ENCODE data around the gene SLCO3A1. TPM values are rescaled to one million over a fixed set of nuclear protein-coding genes. Genes with fewer than 3 reads are reported as not detected.

The SLCO3A1 gene
- total and polyA plus RNA-seq, 9 donors = 1.7 to 8.6 (median 4.5) TPM

DNA sequence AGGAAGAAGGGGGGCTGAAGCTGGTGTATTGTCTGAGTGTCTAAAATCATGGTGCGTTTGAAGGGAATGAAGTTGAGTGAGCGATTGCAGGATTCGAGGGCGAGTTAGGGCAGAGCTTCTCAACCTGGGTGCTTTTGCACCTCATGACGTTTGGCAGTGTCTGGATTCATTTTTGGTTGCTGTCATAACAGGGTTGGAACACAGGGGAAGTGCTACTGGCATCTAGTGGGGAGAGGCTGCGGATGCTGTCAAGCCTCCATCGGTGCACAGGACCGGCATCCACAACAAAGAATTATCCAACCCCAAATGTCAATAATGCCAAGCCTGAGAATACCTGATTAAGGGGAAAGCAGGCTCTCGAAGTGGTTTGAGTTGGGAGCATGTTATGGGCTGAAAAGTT is 120.0 kb downstream of the SLCO3A1 start:
- 45% methylated on average over 5 of the region's 9 CpGs for WGBS (ENCODE audit: insufficient coverage)
- Histone ChIP-seq H3K4me3 (ENCODE audit: low read length) (no peak overlapping the region), H3K4me1 (ENCODE audit: control insufficient read depth, insufficient read depth, low read length) (peaks cover 15% of the 10 kb centered on the region), H3K27me3 (ENCODE audit: control insufficient read depth, insufficient read depth, low read length) (no peaks in the 10 kb centered on the region), H3K27ac (ENCODE audit: low read length) (no peak overlapping the region), H3K9me3 (replicated peaks; ENCODE audit: control insufficient read depth, low read depth, low read length) (no peaks in the 10 kb centered on the region), H3K36me3 (ENCODE audit: control insufficient read depth, insufficient read depth, low read length) (no peaks in the 10 kb centered on the region)
- DNase-seq = no peak

- WGBS (ENCODE audit: insufficient coverage) = 85% methylated on average over 5 of the region's 6 CpGs
- H3K4me1 ChIP-seq (ENCODE audit: control insufficient read depth, insufficient read depth, low read length) = peaks cover 14% of the 10 kb centered on the region
- DNase-seq = no peak
- H3K27me3 ChIP-seq (ENCODE audit: control insufficient read depth, insufficient read depth, low read length) = no peaks in the 10 kb centered on the region
- H3K36me3 ChIP-seq (ENCODE audit: control insufficient read depth, insufficient read depth, low read length) = no peaks in the 10 kb centered on the region
- no peak overlapping the region for H3K27ac ChIP-seq (ENCODE audit: low read length)
- no peak overlapping the region for H3K4me3 ChIP-seq (ENCODE audit: low read length)
- no peaks in the 10 kb centered on the region for H3K9me3 ChIP-seq (replicated peaks; ENCODE audit: control insufficient read depth, low read depth, low read length)
Observed at GRCh38 chr15:91974321-91974720, 120.8 kb downstream of the SLCO3A1 start.

DNA sequence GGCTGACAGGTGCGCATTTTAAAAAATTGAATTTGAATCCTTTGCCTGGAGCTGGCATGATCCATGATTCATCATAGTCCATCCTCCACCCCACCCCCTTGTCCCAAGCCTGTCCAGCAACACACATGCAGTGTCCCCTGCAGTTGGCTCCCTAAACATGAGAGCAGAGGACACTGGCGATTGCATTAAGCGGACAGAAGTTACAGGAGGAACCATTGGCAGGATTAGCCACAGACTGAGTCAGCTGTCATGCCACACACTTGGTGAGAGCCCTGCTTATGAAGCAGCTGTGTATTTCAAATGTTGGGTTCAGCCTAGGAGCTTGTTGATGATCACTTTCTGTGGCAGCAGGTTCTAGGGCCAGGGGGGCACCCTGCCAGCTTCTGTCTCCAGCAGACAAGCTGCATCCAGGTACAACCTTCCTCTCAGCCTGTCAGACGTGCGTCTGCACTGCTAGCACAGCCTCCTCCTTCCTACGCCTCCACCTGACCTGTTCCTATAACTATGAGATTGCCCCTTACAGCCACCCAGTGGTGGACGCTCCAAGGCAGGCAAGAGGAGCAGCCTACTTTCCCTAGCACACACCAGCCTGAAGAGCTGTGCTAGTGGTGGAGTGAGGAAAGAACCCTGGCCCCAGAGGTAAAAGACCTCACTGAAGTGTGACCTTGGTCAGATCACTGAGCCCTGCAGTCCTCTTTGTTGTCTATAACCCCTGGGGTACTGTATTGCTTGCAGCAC is 121.9 kb downstream of the SLCO3A1 start:
- Histone ChIP-seq H3K4me1 (ENCODE audit: control insufficient read depth, insufficient read depth, low read length) (peaks cover 9% of the 10 kb centered on the region), H3K4me3 (ENCODE audit: low read length) (no peak overlapping the region), H3K9me3 (replicated peaks; ENCODE audit: control insufficient read depth, low read depth, low read length) (no peaks in the 10 kb centered on the region), H3K27me3 (ENCODE audit: control insufficient read depth, insufficient read depth, low read length) (no peaks in the 10 kb centered on the region), H3K27ac (ENCODE audit: low read length) (no peak overlapping the region), H3K36me3 (ENCODE audit: control insufficient read depth, insufficient read depth, low read length) (no peaks in the 10 kb centered on the region)
- DNase-seq = peak; percentile 60
- WGBS (ENCODE audit: insufficient coverage) = 87% methylated on average over 3 of the region's 7 CpGs

- Histone ChIP-seq H3K36me3 (ENCODE audit: control insufficient read depth, insufficient read depth, low read length) (no peaks in the 10 kb centered on the region), H3K27ac (ENCODE audit: low read length) (no peak overlapping the region), H3K9me3 (replicated peaks; ENCODE audit: control insufficient read depth, low read depth, low read length) (no peaks in the 10 kb centered on the region), H3K4me3 (ENCODE audit: low read length) (no peak overlapping the region), H3K4me1 (ENCODE audit: control insufficient read depth, insufficient read depth, low read length) (peaks cover 20% of the 10 kb centered on the region), H3K27me3 (ENCODE audit: control insufficient read depth, insufficient read depth, low read length) (no peaks in the 10 kb centered on the region)
- no CpG with 5 or more reads among the region's 2 CpGs for WGBS (ENCODE audit: insufficient coverage)
- no peak for DNase-seq
Observed at GRCh38 chr15:91976966-91977365, 123.5 kb downstream of the SLCO3A1 start.

GRCh38 chr15:91980502-91981267 is 127.2 kb downstream of the SLCO3A1 start:
- Histone ChIP-seq H3K27me3 (ENCODE audit: control insufficient read depth, insufficient read depth, low read length) (peaks cover 4% of the 10 kb centered on the region), H3K9me3 (replicated peaks; ENCODE audit: control insufficient read depth, low read depth, low read length) (no peaks in the 10 kb centered on the region), H3K4me1 (ENCODE audit: control insufficient read depth, insufficient read depth, low read length) (peaks cover 14% of the 10 kb centered on the region), H3K27ac (ENCODE audit: low read length) (no peak overlapping the region), H3K36me3 (ENCODE audit: control insufficient read depth, insufficient read depth, low read length) (no peaks in the 10 kb centered on the region), H3K4me3 (ENCODE audit: low read length) (no peak overlapping the region)
- WGBS (ENCODE audit: insufficient coverage) = 77% methylated on average over 7 of the region's 9 CpGs
- DNase-seq = peak; percentile 23

DNA sequence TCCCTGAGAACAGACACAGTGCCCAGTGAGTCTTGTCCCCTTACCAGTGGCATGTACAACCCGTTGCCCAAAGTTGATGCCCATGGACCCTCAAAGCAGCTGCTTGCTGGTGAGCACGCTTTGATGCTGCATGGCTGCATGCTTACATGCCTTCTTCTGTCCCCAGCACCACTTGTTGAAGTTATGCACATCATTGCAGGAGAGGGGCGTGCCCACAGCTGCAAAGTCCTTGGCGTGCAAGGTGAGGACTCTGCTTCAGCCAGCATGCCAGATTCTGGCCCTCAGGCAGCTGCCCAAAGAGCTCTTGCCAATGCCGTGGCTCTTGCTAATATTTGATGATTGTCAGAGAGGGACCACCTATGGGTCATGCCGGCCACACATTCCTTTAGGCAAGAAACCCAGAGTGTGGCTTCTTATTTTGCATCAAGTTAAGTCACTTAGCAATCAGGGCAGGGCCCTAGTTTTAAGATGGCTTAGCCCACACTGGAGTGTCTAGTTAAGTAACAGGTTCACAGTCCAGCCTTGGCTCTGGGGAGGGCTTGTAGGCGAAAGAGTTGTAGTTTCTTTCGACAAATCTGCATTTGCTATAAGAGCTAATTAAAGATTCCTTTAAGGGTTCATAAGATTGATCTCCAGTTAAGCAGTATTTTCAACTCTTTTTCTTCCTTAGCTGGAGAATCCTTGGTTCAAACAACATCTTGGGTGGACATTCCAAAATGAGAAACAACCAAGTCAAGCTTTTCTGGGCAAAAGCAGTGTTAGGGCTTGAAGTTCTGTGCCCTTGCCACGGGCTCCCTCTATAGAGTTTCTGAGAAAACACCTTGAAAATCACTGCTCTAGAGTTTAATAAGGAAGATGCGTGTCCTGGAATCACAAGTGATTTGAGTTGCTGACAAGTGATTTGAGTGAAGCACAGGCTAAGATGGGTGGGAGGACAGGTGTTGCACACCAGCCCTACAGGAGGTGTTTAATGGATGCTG is 128.6 kb downstream of the SLCO3A1 start:
- Histone ChIP-seq H3K9me3 (replicated peaks; ENCODE audit: control insufficient read depth, low read depth, low read length) (no peaks in the 10 kb centered on the region), H3K36me3 (ENCODE audit: control insufficient read depth, insufficient read depth, low read length) (no peaks in the 10 kb centered on the region), H3K4me1 (ENCODE audit: control insufficient read depth, insufficient read depth, low read length) (peaks cover 14% of the 10 kb centered on the region), H3K27me3 (ENCODE audit: control insufficient read depth, insufficient read depth, low read length) (peaks cover 4% of the 10 kb centered on the region), H3K4me3 (ENCODE audit: low read length) (no peak overlapping the region), H3K27ac (ENCODE audit: low read length) (no peak overlapping the region)
- no peak for DNase-seq
- WGBS (ENCODE audit: insufficient coverage) = 85% methylated on average over 8 of the region's 10 CpGs

DNA sequence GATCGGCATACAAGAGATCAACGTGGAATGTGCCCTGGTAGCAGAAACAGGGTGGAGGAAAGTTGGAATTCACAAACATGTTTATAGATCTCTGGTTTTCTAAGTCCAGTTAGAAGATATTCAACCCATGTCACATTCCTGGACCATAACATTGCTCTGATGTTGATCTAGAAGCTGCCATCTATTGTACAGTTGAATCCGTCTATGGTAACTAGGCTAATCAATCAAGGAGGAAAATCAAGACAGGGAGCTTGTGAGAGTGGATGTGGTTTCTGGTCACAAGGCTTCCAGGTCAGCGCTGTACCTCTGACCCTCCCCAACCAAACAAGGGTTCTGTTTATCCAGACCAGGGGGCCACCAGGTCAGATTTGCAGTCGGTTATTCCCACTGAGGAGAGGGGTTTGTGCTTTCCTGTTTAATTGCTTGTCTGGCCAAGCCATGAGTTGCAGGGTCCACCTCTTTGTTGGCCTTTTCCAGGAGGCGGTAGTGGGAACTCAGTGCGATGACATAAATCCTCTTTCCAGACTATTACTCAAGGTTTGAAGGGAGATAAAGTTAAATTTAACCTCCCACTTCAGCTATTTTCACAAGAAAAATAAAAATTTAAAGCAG is 130.3 kb downstream of the SLCO3A1 start:
- WGBS (ENCODE audit: insufficient coverage) = no CpG with 5 or more reads among the region's 7 CpGs
- H3K4me1 ChIP-seq (ENCODE audit: control insufficient read depth, insufficient read depth, low read length) = peaks cover 14% of the 10 kb centered on the region
- peaks cover 4% of the 10 kb centered on the region for H3K27me3 ChIP-seq (ENCODE audit: control insufficient read depth, insufficient read depth, low read length)
- no peak for DNase-seq
- no peaks in the 10 kb centered on the region for H3K36me3 ChIP-seq (ENCODE audit: control insufficient read depth, insufficient read depth, low read length)
- H3K9me3 ChIP-seq (replicated peaks; ENCODE audit: control insufficient read depth, low read depth, low read length) = no peaks in the 10 kb centered on the region
- no peak overlapping the region for H3K27ac ChIP-seq (ENCODE audit: low read length)
- H3K4me3 ChIP-seq (ENCODE audit: low read length) = no peak overlapping the region

DNA sequence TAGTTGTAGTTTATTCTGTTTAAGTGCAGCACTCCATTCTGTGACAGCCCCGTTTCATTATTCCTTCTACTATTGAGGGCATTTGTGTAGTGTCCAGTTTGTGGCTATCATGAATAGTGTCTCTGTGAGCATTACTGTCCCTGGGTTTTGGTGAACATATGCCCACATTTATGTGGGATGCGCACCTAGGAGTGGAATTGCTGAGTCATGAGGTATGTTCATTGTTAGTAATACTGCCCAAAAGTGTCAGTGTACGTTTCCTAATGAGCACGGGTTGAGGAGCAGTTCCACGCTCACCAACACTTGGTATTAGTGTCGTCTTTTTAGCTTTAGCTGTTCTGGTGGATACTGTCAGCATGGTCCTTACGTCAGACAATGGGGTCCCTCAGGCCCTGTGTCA is 131.8 kb downstream of the SLCO3A1 start:
- Histone ChIP-seq H3K9me3 (replicated peaks; ENCODE audit: control insufficient read depth, low read depth, low read length) (no peaks in the 10 kb centered on the region), H3K36me3 (ENCODE audit: control insufficient read depth, insufficient read depth, low read length) (no peaks in the 10 kb centered on the region), H3K4me1 (ENCODE audit: control insufficient read depth, insufficient read depth, low read length) (peaks cover 11% of the 10 kb centered on the region), H3K4me3 (ENCODE audit: low read length) (no peak overlapping the region), H3K27ac (ENCODE audit: low read length) (no peak overlapping the region), H3K27me3 (ENCODE audit: control insufficient read depth, insufficient read depth, low read length) (peaks cover 4% of the 10 kb centered on the region)
- WGBS (ENCODE audit: insufficient coverage) = 97% methylated on average over 6 of the region's 7 CpGs
- no peak for DNase-seq

- WGBS (ENCODE audit: insufficient coverage) = 81% methylated on average over 5 of the region's 11 CpGs
- Histone ChIP-seq H3K4me3 (ENCODE audit: low read length) (no peak overlapping the region), H3K4me1 (ENCODE audit: control insufficient read depth, insufficient read depth, low read length) (no peaks in the 10 kb centered on the region), H3K36me3 (ENCODE audit: control insufficient read depth, insufficient read depth, low read length) (no peaks in the 10 kb centered on the region), H3K27me3 (ENCODE audit: control insufficient read depth, insufficient read depth, low read length) (peaks cover 4% of the 10 kb centered on the region), H3K27ac (ENCODE audit: low read length) (no peak overlapping the region), H3K9me3 (replicated peaks; ENCODE audit: control insufficient read depth, low read depth, low read length) (no peaks in the 10 kb centered on the region)
- DNase-seq = no peak
Observed at GRCh38 chr15:91988071-91988470, 134.6 kb downstream of the SLCO3A1 start.
